Measurements from ENCODE around the gene JARID2.

Gene JARID2

GRCh38 chr6:15531973-15532372 is 286.1 kb downstream of the JARID2 start:
- no peak overlapping the region for H3K4me3 ChIP-seq (ENCODE audit: low read depth, low read length)
- no peak for TF ChIP-seq CTCF (IDR thresholded peaks at IDR 0.05; ENCODE audit: control insufficient read depth, extremely low read depth, insufficient read depth)
- DNase-seq (ENCODE audit: low read depth): no peak

- TF ChIP-seq CTCF (IDR thresholded peaks at IDR 0.05; ENCODE audit: control insufficient read depth, extremely low read depth, insufficient read depth): no peak
- DNase-seq (ENCODE audit: low read depth): no peak
- no peak overlapping the region for H3K4me3 ChIP-seq (ENCODE audit: low read depth, low read length)
Measured at GRCh38 chr6:15533379-15534026, 287.6 kb downstream of the JARID2 start.

GRCh38 chr6:15534974-15535373 is 289.1 kb downstream of the JARID2 start:
- no peak overlapping the region for H3K4me3 ChIP-seq (ENCODE audit: low read depth, low read length)
- no peak for TF ChIP-seq CTCF (IDR thresholded peaks at IDR 0.05; ENCODE audit: control insufficient read depth, extremely low read depth, insufficient read depth)
- no peak for DNase-seq (ENCODE audit: low read depth)

DNA sequence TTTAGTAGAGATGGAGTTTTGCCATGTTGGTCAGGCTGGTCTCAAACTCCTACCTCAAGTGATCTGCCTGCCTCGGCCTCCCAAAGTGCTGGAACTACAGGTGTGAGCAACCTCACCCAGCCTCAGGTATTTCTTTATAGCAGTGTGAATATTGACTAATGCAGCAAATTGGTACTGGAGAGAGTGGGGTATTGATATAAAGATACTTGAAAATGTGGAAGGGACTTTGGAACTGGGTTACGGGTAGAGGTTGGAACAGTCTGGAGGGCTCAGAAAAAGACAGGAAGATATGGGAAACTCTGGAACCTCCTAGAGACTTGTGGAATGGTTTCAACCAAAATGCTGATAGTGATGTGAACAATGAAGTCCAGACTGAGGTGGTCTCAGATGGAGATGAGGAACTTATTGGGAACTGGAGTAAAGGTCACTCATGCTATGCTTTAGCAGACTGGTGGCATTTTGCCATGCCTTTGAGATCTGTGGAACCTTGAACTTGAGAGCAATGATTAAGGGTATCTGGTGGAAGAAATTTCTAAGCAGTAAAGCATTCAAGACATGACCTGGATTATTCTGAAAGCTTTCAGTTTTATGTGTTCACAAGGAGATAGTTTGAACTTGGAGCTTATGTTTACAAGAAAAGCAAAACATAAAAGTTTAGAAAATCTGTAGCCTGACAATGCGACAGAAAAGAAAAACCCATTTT is 289.8 kb downstream of the JARID2 start:
- TF ChIP-seq CTCF (IDR thresholded peaks at IDR 0.05; ENCODE audit: control insufficient read depth, extremely low read depth, insufficient read depth): no peak
- no peak for DNase-seq (ENCODE audit: low read depth)
- H3K4me3 ChIP-seq (ENCODE audit: low read depth, low read length): no peak overlapping the region

DNA sequence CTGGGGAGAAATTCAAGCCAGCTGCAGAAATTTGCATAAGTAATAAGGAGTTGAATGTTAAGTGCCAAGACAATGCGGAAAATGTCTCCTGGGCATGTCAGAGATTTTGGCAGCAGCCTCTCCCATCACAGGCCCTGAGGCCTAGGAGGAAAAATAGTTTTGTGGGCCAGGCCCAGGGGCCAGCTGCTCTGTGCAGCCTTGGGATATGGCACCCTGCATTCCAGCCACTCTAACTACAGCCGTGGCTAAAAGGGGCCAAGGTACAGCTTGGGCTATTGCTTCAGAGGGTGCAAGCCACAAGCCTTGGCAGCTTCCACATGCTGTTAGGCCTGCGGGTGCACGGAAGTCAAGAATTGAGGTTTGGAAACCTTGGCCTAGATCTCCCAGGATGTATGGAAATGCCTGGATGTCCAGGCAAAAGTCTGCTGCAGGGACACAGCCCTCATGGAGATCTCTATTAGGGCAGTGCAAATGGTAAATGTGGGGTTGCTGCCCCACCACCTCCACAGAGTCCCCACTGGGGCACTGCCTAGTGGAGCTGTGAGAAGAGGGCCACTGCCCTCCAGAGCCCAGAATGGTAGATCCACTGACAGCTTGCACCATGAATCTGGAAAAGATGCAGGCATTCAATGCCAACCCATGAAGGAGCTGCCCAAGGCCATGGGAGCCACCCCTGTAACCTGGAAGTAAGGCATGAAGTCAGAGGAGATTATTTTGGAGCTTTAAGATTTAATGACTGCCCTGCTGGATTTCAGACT is 290.5 kb downstream of the JARID2 start:
- H3K4me3 ChIP-seq (ENCODE audit: low read depth, low read length): no peak overlapping the region
- TF ChIP-seq CTCF (IDR thresholded peaks at IDR 0.05; ENCODE audit: control insufficient read depth, extremely low read depth, insufficient read depth): no peak
- DNase-seq (ENCODE audit: low read depth): no peak

DNA sequence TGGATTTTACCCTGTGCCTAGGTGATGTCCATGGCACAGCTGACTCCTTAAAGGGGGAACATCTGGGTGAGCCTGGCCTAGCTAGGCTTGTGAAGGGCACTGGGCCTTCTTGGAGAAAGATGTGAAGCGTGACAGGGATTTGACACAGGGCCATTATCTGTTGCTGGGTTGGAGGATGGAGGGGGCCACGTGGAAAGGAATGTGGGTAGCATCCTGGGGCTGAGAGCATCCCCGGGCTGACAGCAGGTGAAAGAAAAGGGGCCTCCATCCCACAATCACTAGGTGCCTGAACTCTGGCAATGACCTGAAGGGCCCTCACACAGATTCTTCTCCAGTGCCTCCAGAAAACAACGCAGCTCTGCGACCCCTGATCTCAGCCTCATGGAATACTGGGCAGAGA is 292.2 kb downstream of the JARID2 start:
- no peak for TF ChIP-seq CTCF (IDR thresholded peaks at IDR 0.05; ENCODE audit: control insufficient read depth, extremely low read depth, insufficient read depth)
- no peak for DNase-seq (ENCODE audit: low read depth)
- H3K4me3 ChIP-seq (ENCODE audit: low read depth, low read length): no peak overlapping the region
